Measurements from ENCODE around the gene DPCD. TPM values are rescaled to one million over a fixed set of nuclear protein-coding genes. Genes with fewer than 3 reads are reported as not detected.

The DPCD gene
- total and polyA plus RNA-seq, 11 donors = 16.3 to 42.9 (median 23.8) TPM

- Histone ChIP-seq H3K9me3 (no peaks in the 10 kb centered on the region), H3K36me3 (peaks cover 0 to 69% (median 28%) of the 10 kb centered on the region in 9 donors), H3K27me3 (no peaks in the 10 kb centered on the region), H3K4me3 (no peak overlapping the region), H3K4me1 (peaks cover 0 to 11% (median 0%) of the 10 kb centered on the region in 12 donors), H3K27ac (no peak overlapping the region)
- DNase-seq (no peak), ATAC-seq (no peak)
- WGBS, 4 donors = 85 to 89% (median 87%) methylated on average over 8 of the region's 8 CpGs
- intact Hi-C loops (cut with DNase I) = no loop called here
- TF ChIP-seq CTCF (IDR thresholded peaks at IDR 0.05) (no peak), POLR2A (IDR thresholded peaks at IDR 0.05) (no peak)
Observed at GRCh38 chr10:101617102-101617823, 29.1 kb downstream of the DPCD start.

- ATAC-seq (no peak), DNase-seq (no peak)
- Histone ChIP-seq H3K9me3 (no peaks in the 10 kb centered on the region), H3K27ac (no peak overlapping the region), H3K36me3 (peaks cover 0 to 70% (median 31%) of the 10 kb centered on the region in 9 donors), H3K4me1 (peaks cover 0 to 11% (median 0%) of the 10 kb centered on the region in 12 donors), H3K27me3 (no peaks in the 10 kb centered on the region), H3K4me3 (no peak overlapping the region)
- 83 to 89% (median 88%) methylated on average over 4 of the region's 4 CpGs for WGBS, 4 donors
- TF ChIP-seq CTCF (IDR thresholded peaks at IDR 0.05) (no peak), POLR2A (IDR thresholded peaks at IDR 0.05) (no peak)
- intact Hi-C loops (cut with DNase I) = no loop called here
Observed at GRCh38 chr10:101617824-101618568, 29.9 kb downstream of the DPCD start.

GRCh38 chr10:101618871-101619270 is 30.8 kb downstream of the DPCD start:
- Histone ChIP-seq H3K4me3 (no peak overlapping the region), H3K27me3 (no peaks in the 10 kb centered on the region), H3K27ac (no peak overlapping the region), H3K4me1 (peaks cover 0 to 11% (median 0%) of the 10 kb centered on the region in 12 donors), H3K36me3 (peaks cover 0 to 79% (median 39%) of the 10 kb centered on the region in 9 donors), H3K9me3 (peaks cover 0 to 3% (median 0%) of the 10 kb centered on the region in 12 donors)
- ATAC-seq = no peak
- 94 to 100% (median 97%) methylated on average over 2 of the region's 2 CpGs for WGBS, 4 donors
- TF ChIP-seq CTCF (IDR thresholded peaks at IDR 0.05) = no peak
- TF ChIP-seq POLR2A (IDR thresholded peaks at IDR 0.05) = no peak
- intact Hi-C loops (cut with DNase I) = no loop called here
- no peak for DNase-seq

GRCh38 chr10:101619983-101620382 is 31.9 kb downstream of the DPCD start:
- no peaks in the 10 kb centered on the region for H3K27me3 ChIP-seq
- intact Hi-C loops (cut with DNase I) = no loop called here

More at GRCh38 chr10:101619983-101620382, 31.9 kb downstream of the DPCD start:
- Histone ChIP-seq H3K9me3 (peaks cover 0 to 3% (median 0%) of the 10 kb centered on the region in 12 donors), H3K4me3 (no peak overlapping the region), H3K4me1 (peaks cover 0 to 18% (median 0%) of the 10 kb centered on the region in 12 donors), H3K27ac (no peak overlapping the region), H3K36me3 (peaks cover 0 to 87% (median 45%) of the 10 kb centered on the region in 9 donors)
- 92 to 96% (median 95%) methylated on average over 6 of the region's 6 CpGs for WGBS, 4 donors
- no peak for DNase-seq
- no peak for TF ChIP-seq CTCF (IDR thresholded peaks at IDR 0.05)
- no peak for TF ChIP-seq POLR2A (IDR thresholded peaks at IDR 0.05)
- no peak for ATAC-seq
